HG03039 (cell line): ENCODE data around the gene OSTF1.
A peak's percentile ranks its signal among the peaks of the same experiment; 100 is the strongest.

Experiments
- ATAC-seq: cut with Tn5 transposase; IDR thresholded peaks from one replicate; pipeline ENCODE4 v1.9.1; 2021; ENCODE audit warnings: mild to moderate bottlenecking, moderate library complexity; ENCODE audit not compliant: unreplicated experiment

OSTF1 gene, protein sequence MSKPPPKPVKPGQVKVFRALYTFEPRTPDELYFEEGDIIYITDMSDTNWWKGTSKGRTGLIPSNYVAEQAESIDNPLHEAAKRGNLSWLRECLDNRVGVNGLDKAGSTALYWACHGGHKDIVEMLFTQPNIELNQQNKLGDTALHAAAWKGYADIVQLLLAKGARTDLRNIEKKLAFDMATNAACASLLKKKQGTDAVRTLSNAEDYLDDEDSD

DNA sequence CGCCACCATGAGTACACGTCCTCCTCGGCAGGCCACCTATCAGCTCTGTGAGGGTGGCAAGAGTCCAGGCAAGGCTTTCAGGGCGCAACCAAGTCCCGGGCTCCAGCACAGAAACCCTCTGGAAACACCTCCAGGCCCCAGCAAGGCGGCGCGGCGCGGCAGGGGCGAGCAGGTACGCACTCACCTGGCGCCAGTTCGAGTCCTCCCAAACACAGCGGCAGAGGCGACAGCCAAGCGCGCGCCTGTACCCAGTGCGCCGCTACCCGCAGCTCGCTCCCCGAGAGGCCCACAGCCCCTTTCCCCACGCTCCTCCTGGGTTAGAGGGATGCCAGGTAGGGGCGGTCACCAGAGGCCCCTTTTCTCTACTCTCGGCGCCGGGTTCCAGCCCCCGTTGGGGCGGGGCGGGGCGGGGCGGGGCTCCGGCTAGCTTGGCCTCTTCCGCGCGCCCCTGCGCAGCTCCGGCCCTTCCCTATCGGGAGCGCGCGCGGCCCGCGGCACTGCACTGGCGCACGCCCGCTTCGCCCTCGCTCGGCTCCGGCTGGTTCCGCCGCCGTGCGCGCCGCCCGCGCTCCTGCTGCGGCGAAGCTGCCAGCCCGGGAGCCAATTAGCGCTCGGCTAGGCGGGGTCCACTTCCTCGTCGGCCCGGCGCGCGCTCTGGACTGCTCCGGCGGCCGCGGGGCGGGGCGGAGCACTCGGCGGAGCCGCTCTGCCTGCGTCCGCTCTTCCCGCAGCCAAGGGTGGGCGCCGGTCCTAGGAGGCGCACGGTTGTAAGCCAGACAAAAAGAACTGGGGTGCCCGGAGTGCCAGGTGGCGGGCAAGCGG, at the start of gene OSTF1, which contains the start of gene NMRK1:
TSS of gene OSTF1 (plus strand) at position 691 of the 822 bp plus-strand sequence. CDS start 179 bp downstream, outside the sequence.
TSS of gene NMRK1 (minus strand) at position 332 of the 822 bp plus-strand sequence. CDS start 5,040 bp downstream, outside the sequence.
- peak; percentile 87 for ATAC-seq

DNA sequence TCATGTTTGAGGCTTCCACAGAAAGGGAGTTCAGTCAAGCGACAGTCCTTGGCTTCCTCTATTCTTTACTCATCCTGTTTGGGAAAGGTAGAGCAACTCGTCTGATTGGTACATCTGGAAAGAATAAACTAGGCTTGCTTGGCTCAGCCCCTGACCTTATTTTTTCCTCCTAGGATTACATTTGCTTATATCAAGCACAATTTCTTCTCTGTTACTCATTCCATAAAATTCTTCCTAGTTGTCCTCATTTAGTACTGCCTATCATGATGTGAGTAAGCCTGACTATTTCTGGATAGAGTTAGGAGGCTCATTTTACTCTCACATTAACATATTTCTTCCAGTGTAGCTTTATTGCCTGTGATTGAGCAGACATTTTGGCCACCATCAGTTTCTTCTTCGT, 49.3 kb upstream of the OSTF1 start:
- ATAC-seq, result no peak

DNA sequence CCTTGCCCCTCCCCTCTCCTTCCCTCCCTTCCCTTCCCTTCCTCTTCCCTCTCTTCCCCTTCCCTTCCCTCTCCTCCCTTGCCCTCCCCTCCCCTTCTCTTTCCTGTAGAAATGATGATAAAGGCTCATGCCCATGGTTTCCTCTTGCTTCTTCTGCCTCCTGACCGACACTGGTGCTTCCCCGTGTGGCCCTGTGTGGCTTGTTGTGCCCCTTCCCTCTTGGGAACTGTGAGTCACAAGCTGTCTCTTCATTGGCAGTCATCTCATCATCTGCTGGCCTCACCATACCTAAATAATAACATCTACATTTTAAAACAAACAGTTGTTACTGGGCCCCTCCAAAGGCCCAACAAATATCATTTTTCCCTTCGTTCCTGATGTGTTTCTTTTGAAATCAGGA, 48.5 kb upstream of the OSTF1 start:
- ATAC-seq, result no peak

DNA sequence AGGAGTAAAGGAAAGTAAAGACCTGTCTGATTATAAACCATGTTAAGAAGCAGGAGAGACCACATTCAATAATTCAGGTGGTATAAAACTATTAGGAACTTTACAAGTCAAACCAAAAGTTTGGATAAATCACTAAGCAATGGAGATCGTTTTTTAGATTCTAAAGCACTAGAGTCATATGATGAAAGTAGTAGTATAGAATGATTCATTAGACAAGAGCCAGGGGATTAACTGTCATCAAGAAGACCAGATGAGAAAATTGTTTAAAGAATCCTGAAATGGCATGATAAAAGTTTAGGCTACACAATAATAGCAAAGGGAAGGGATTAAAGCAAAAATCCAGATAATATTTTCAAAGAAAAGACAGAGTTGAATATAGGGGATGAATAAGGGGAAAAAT, 47.3 kb upstream of the OSTF1 start:
- ATAC-seq, result no peak

DNA sequence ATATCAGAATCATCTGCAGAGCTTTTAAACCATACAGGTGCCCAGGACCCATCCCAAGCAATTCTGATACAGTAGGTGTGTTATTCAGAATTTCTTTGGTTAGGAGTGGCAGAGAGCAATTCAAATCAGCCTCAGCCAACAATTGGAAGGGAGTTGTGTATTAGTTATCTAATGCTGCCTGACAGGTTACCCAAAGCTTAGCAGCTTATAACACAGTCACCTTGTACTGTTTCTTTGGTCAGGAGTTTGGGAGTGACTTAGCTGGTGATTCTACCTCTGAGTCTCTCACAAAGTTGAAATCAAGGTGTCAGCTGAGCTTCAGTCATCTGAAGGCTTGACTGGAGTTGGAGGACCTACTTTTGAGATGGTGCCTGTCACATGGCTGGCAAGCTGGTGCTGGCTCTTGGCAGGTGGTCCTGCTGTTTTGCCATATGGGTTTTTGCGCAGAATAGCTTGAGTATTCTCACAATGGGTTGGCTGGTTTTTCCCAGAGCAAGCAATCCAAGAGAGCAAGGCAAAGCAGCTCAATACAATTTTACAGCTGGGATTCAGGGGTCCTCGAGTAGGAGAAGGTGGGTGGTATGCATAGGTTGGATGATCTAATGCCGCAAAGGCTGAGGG, 41.5 kb upstream of the OSTF1 start:
- no peak for ATAC-seq

DNA sequence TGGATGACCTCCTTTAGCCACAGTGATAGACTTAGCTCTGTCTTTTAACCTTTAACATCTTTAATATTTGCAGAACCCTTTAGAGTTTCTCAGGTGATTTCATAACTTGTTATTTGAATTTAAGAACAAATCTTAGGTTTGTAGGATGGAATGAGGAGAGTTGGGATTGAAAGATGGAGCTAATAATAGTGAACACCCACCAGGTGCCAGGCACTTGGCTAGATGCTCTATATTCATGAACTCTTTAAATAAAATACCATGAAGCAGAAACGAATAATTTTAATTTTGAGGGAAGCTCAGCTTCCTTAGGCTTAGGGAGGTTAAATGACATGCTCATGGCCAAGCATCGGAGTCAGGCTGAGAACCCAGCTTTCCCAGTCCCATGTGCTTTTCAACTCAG, 40.8 kb upstream of the OSTF1 start:
- ATAC-seq, result no peak

DNA sequence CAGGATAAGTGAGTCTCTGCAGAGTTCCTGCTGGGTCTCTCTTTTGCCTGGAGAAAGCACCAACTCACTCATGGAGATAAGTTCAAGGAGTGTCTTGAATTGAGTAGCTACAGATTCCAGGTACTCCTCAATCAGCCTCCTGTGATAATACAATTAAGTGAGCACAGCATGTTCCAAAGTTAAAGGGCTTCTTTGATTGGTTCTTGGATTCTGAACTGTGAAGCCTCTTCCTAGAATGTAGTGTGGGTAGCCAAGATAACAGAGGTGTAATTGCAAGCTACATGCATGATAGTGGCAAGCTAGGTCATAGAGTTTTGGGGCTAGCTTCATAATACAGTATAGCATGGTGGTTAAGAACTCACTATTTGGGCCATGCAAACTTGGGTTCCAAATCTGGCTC, 37.0 kb upstream of the OSTF1 start:
- ATAC-seq, result no peak

DNA sequence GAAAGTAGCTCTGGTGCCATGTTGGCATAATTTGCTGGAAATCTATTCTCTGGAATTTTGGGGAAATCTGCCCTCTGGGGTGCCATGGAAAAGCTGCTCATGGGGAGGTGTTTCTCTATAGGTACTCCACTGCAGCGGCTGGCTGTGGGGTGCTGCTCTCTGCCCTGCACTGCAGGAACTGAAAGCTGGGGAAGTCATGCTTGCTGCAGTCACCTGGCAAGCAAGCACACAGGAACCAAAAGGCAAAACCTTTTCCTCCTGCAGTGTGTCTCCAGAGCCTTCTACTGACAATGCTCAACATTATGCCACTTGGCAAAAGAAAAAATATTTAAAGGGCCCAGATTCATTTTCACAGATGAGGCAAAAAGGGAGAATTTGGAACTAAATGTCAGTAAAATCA, 34.4 kb upstream of the OSTF1 start:
- peak; percentile 85 for ATAC-seq

DNA sequence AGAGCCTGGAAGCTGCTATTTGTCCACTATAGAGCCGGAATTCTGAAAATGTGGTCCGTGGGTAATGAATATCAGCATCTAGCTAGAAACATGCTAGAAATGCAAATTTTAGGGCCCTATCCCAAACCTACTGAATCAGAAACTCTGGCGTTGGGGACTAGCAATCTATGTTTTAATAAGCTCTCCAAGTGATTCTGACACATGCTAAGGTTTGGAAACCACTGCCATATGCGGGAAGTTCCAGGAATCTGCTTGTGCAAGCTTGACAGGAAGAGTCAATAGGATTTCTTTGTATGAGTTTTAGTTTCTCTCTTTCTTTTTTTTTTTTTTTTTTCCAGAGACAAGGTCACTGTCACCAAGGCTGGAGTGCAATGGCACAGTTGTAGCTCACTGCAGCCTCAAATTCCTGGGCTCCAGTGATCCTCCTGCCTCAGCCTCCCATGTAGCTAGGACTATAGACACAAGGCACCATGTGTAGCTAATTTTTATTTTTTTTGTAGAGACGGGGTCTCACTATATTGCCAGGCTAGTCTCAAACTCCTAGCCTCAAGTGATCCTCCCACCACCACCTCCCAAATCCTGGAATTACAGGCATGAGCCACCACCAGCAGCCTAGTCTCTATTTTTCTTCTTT, 33.8 kb upstream of the OSTF1 start:
- no peak for ATAC-seq

DNA sequence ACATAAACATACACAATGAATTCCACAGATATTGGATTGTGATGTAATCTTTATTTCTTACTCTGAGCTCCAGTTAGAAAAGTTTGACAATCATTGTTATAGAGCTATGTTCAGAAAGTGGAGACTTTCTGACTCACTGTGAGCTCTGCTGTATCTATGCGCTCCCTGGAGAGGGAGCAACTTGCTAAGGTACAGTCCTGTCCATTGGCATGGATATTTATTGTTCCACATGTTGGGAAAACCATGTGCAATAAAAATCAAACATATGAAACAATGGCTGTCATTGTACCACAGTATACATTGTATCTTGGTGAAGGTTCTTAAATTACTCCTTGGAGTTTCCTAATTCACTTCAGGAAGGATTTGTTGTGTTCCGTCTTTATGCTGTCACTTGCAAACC, 27.1 kb upstream of the OSTF1 start:
- no peak for ATAC-seq

DNA sequence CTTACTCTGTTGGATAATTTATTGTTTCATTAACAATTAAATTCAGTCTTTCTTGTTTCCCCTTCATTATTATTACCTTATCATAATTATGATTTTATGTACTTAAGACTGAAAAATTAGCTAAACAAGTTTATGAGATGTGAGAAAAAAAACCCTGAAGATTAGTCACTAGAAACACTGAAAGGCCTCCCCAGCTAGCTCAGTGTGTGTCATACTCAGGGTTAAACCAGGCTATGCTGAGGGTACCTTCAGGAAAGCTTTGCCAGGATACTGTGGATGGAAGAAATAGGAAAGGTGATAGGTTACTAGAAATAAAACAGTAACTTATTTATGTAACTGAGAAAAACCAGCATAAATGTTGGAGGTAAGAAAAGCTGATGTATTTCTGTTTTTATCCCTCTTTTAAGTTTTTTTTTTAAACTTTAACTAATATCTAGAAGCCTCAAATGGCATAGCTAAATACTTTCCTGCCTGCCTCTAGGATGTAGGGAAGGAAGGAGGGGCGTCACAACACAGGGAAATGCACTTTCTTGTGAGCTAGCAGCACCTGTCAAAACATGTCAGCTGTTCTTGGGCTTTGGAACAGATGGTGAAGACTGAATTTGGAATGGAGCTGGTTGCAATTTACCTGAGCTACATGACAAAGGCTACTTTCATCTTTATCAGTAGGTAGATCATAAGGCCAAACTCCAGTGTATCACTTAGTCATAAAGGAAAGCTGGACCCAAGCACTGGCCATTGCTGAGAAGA, 24.6 kb upstream of the OSTF1 start:
- no peak for ATAC-seq

DNA sequence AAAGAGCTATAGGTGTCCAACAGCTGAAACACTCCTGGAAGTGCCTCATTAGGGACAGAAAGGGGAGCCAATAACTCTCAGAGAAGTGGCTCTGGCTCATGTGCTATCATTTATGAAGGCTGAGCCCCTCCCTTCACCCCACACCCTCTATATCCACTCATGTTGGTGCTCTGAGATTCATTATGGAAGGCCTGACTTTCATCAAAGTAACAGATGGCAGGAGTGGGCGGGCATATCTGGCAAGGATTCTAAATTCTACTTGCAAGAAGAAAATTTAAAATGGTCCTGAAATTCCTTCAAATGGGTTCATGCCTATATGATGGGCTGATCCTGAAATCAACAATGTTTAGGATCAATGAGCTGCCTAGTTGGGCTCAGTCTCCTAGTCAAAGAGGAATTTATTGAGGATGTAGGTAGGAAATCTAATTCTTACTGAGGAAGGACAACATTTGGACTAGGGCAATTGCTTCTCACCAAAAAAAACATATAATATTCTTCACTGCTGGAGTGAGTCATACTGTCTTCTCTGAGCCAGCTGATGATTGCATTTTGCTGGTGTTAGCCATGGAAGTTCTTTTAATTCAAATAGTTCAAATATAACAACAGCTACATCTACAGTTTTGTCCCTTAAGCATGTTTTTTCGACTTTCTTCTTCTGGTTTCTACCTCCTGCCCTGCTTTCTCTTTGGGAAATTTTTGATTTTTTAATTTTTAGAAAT, 23.8 kb upstream of the OSTF1 start:
- no peak for ATAC-seq

DNA sequence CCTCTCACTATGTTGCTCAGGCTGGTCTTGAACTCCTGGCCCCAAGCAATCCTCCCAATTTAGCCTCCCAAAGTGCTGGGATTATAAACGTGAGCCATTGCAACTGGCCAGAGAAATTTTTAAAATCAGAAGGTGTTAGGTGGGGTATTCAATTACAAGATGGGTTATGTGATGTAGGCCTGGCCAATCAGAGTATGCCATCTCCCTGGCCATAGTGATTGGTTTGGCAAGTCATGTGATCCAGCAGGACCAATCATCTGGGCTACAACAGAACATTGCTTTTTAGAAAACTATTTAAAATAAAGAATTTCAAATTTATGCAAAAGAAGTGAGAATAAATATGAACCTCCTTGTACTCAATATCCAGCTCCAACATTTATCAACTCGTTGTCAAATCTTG, 22.8 kb upstream of the OSTF1 start:
- ATAC-seq, result no peak

DNA sequence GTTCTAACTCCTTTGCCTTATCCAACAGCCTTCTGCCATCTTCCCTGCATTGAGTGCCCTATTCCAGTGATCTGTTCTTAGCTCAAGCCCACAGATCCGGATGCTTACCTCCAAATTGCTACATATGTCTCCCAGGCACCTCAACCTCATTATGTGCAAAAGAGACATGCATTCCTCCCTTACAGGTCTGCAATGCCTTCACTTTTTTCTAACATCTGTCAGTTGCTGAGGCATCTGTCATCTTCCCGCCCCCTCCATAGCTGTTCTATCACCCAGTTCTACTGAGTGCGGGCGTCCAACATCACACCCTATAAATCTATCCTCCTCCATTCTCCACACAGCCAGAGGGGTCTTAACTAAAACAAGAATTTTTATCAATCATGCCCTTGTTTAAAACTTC, 20.4 kb upstream of the OSTF1 start:
- ATAC-seq, result no peak

DNA sequence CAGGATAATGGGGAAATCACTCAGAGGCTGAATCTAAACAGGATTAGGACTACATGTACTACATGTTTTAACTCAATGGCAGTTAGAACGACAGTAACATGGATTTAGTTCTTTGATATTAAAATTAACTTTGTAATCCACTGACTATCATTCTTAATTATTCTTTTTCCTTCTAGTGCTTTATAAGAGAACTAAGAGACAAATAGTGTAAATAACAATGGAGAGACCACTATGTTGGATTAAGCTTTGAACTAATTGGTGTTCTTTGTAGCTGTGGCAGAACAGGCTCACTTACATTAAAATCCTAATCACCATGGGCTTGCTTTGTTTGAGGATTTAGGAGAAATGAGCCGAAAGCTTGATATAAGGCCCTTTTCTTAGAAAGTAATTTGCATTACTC, 19.1 kb upstream of the OSTF1 start:
- no peak for ATAC-seq

DNA sequence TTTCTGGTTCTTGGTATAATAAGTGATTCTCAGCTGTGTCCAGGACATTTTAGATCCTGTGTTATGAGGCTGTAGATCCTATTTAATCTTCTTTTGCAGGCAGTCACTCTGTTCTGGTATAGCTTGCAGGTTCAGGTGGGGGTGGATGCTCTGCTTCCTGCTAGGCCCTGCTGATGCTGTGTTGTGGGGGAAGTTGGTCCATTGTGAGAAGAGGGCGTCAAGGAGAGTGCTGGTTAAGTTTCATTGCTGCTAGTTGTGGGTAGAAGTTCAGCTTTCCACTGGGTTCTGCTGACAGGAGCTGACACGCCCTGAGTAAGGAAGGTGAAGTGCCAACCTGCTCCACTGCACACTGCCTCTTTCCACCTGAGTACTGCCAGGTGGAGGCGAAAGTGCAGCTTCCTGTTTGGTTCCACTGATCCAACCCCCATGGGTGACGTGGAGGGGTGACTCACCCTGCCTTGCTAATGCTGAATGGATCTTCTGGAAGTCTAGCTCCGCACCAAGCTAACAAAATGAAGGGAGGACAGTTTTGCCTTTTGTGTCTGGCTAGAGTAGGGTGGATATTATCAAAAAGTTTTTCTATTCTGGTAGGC, 16.7 kb upstream of the OSTF1 start:
- ATAC-seq, result no peak

DNA sequence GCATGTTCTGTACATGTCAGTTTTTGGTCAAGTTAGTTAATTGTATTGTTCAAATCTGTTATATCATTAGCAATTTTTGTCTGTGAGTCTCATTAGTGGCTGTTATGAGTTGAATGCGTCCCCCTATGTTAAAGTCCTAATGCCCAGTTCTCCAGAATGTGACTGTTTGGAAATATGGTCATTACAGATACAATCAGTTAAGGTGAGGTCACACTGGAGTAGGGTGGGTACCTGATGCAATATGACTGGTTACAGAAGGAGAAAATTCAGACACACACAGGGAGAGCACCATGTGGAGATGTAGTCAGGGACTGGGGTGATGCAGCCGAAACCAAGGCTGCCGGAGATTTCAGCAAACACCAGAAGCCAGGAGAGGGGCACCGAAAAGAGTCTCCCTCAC, 15.4 kb upstream of the OSTF1 start:
- ATAC-seq, result no peak

DNA sequence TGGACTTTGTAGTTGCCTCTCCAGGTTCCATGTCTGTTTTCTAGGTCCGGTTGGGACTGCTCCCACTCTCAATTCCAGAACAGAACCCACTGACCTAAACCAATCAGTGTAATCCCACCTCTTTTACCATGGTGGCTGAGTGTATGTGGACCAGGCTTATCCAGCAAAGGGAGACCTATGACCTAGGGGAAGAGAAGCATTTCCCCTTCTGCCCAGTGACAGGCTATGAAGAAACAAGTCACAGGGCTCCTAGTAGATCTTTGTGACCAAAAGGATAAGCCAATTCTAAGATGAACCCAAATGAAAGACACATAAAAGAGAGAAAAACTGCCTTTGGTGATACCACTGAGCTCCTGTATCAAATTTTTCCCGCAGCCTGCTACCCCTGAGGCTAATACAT, 6.7 kb upstream of the OSTF1 start:
- ATAC-seq, result no peak

DNA sequence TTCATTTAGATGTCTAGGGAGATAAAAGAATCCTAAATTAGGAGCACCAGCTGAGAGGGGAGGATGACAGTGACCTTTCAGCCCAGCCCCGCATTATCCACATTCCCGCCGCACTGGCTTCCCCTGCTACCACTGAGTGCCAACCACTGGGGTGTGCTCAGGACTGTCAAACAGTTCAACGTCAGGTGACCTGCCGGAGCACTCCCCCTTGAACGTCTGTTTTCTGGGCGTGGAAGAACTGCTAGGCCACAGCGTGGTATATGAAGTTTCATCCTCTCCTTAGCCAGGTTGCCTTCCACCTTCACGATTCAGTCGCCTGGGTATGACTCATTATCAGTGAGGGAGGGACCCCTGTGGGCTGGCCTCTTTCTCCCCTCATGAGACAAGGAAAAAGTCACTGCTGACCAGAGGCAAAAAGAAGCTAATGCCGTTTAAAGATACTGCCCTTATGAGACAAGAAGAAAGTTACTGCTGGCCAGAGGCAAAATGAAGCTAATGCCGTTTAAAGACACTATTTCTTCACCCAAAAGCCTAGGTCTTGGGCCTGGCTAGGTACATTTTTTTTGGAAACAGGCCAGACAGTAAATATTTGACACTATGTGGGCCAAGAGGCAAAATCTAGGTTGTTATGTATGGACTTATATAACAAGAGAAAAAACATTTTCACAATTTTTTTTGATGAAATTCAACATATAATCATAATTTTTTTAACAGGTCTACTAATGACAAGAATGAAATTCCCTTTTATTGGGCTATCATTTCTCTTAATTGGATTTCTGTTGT, 4.9 kb upstream of the OSTF1 start:
- ATAC-seq, result no peak
